ENCODE measurements around the gene LTN1. TPM values are rescaled to one million over a fixed set of nuclear protein-coding genes. Genes with fewer than 3 reads are reported as not detected.

The LTN1 gene
- total and polyA plus RNA-seq, 2 of the 13 experiments (the other 11 are each of a cell fraction or from before 2014, with no cell fraction given) = 6.7 to 24.6 TPM

- TF ChIP-seq ZNF776 (CRISPR knock-in tag; IDR thresholded peaks at IDR 0.05) (no peak), RARG (CRISPR knock-in tag; IDR thresholded peaks at IDR 0.05; ENCODE audit: low read depth) (no peak), GPN1 (CRISPR knock-in tag; IDR thresholded peaks at IDR 0.05; ENCODE audit: borderline replicate concordance) (no peak)
Observed at GRCh38 chr21:28974531-28975227, 18.0 kb downstream of the LTN1 start (continued).

GRCh38 chr21:28972398-28972797, 20.3 kb downstream of the LTN1 start:
- Histone ChIP-seq H3K4me3 (replicated peaks in 1 of 3; ENCODE audit: insufficient read depth in 1 of 3, low read depth in 2 of 3, low read length in 3 of 3) (no peak overlapping the region), H3K36me3 (replicated peaks in 1 of 2; ENCODE audit: control insufficient read depth in 1 of 2, insufficient read depth in 2 of 2, low read length in 2 of 2) (peaks cover 3 to 54% of the 10 kb centered on the region in 2 experiments), H3K9ac (ENCODE audit: insufficient read depth, low read depth, low read length) (no peak overlapping the region), H2AFZ (ENCODE audit: low read length) (no peak overlapping the region), H3K4me1 (ENCODE audit: insufficient read depth, low read length) (no peaks in the 10 kb centered on the region), H3K9me3 (ENCODE audit: low read length) (no peaks in the 10 kb centered on the region), H3K27ac (ENCODE audit: extremely low read length, insufficient read depth, low read length) (no peak overlapping the region), H4K20me1 (ENCODE audit: insufficient read depth, low read length) (no peaks in the 10 kb centered on the region), H3K4me2 (ENCODE audit: low read depth, low read length) (no peak overlapping the region), H3K79me2 (ENCODE audit: insufficient read depth, low read length) (no peaks in the 10 kb centered on the region), H3K27me3 (ENCODE audit: control insufficient read depth in 1 of 2, insufficient read depth in 2 of 2, low read length in 2 of 2) (no peaks in the 10 kb centered on the region)
- no peak for TF ChIP-seq RFXANK (CRISPR knock-in tag; IDR thresholded peaks at IDR 0.05)
- no peak for TF ChIP-seq ZBTB20 (CRISPR knock-in tag; IDR thresholded peaks at IDR 0.05; ENCODE audit: borderline replicate concordance, low read depth)
- FAIRE-seq (no peak), DNase-seq (ENCODE audit: low spot score) (no peak), ATAC-seq (no peak)
- in situ Hi-C loops (cut with HindIII; ENCODE audit: extremely low pct_ligation_motif_present, low pct_unique_long_range_greater_than_20kb) (no loop called here), intact Hi-C loops (cut with micrococcal nuclease; ENCODE audit: unreplicated experiment) (no loop called here)
- POLR2A ChIA-PET = no interaction called here
- WGBS (ENCODE audit: low lambda C conversion rate) = 80% methylated on average over 6 of the region's 6 CpGs
- no TSS peak for BruUV-seq (replicated peaks)
- CTCF ChIA-PET (ENCODE audit: low intra/inter-chr PET ratio, low total read pairs) = no interaction called here

- no peaks in the 10 kb centered on the region for H4K20me1 ChIP-seq (ENCODE audit: insufficient read depth, low read length)
- no peak overlapping the region for H3K4me2 ChIP-seq (ENCODE audit: low read depth, low read length)
- H3K27me3 ChIP-seq (ENCODE audit: control insufficient read depth in 1 of 2, insufficient read depth in 2 of 2, low read length in 2 of 2) = no peaks in the 10 kb centered on the region
- CTCF ChIA-PET (ENCODE audit: low intra/inter-chr PET ratio, low total read pairs) = no interaction called here
- POLR2A ChIA-PET = no interaction called here
- intact Hi-C loops (cut with micrococcal nuclease; ENCODE audit: unreplicated experiment) (no loop called here), in situ Hi-C loops (cut with HindIII; ENCODE audit: extremely low pct_ligation_motif_present, low pct_unique_long_range_greater_than_20kb) (no loop called here)
- no peaks in the 10 kb centered on the region for H3K79me2 ChIP-seq (ENCODE audit: insufficient read depth, low read length)
- FAIRE-seq = no peak
- H3K36me3 ChIP-seq (replicated peaks in 1 of 2; ENCODE audit: control insufficient read depth in 1 of 2, insufficient read depth in 2 of 2, low read length in 2 of 2) = peaks cover 6 to 59% of the 10 kb centered on the region in 2 experiments
- no peaks in the 10 kb centered on the region for H3K9me3 ChIP-seq (ENCODE audit: low read length)
- no peak overlapping the region for H3K27ac ChIP-seq (ENCODE audit: extremely low read length, insufficient read depth, low read length)
- no peak overlapping the region for H3K4me3 ChIP-seq (replicated peaks in 1 of 3; ENCODE audit: insufficient read depth in 1 of 3, low read depth in 2 of 3, low read length in 3 of 3)
- no peak for ATAC-seq
- no peak for DNase-seq (ENCODE audit: low spot score)
- no TSS peak for BruUV-seq (replicated peaks)
- no peak overlapping the region for H2AFZ ChIP-seq (ENCODE audit: low read length)
- 100% methylated on average over 2 of the region's 2 CpGs for WGBS (ENCODE audit: low lambda C conversion rate)
- no peak overlapping the region for H3K9ac ChIP-seq (ENCODE audit: insufficient read depth, low read depth, low read length)
- H3K4me1 ChIP-seq (ENCODE audit: insufficient read depth, low read length) = no peaks in the 10 kb centered on the region
- no peak for TF ChIP-seq ZNF430 (CRISPR knock-in tag; IDR thresholded peaks at IDR 0.05)
- no peak for TF ChIP-seq TBL1XR1 (IDR thresholded peaks at IDR 0.05; ENCODE audit: borderline replicate concordance, low read length, partially characterized antibody)
- no peak for TF ChIP-seq ZBTB7B (CRISPR knock-in tag; IDR thresholded peaks at IDR 0.05)
- TF ChIP-seq ELK4 (CRISPR knock-in tag; IDR thresholded peaks at IDR 0.05; ENCODE audit: borderline replicate concordance) = no peak
- no peak for TF ChIP-seq PRMT3 (CRISPR knock-in tag; IDR thresholded peaks at IDR 0.05; ENCODE audit: borderline replicate concordance, low read depth)
- no peak for TF ChIP-seq ZSCAN31 (CRISPR knock-in tag; IDR thresholded peaks at IDR 0.05; ENCODE audit: low read depth)
- no peak for TF ChIP-seq SOX6 (IDR thresholded peaks at IDR 0.05)
- no peak for TF ChIP-seq SOX6 (CRISPR knock-in tag; IDR thresholded peaks at IDR 0.05)
- TF ChIP-seq MTA1 (CRISPR knock-in tag; IDR thresholded peaks at IDR 0.05; ENCODE audit: borderline replicate concordance) = no peak
- no peak for TF ChIP-seq RBM22 (optimal IDR thresholded peaks at IDR 0.05; ENCODE audit: low read length)
- TF ChIP-seq CBX5 (CRISPR knock-in tag; IDR thresholded peaks at IDR 0.05; ENCODE audit: borderline replicate concordance) = no peak
- no peak for TF ChIP-seq SNRNP70 (IDR thresholded peaks at IDR 0.05; ENCODE audit: low read depth, low read length)
- no peak for TF ChIP-seq KAT8 (CRISPR knock-in tag; IDR thresholded peaks at IDR 0.05)
- TF ChIP-seq PPARG (CRISPR knock-in tag; conservative IDR thresholded peaks at IDR 0.05) = no peak
- no peak for TF ChIP-seq RARG (CRISPR knock-in tag; IDR thresholded peaks at IDR 0.05; ENCODE audit: low read depth)
Observed at GRCh38 chr21:28971171-28971570, 21.5 kb downstream of the LTN1 start.

All from HepG2 (cell line).